Activated T-cell treated with anti-CD3 and anti-CD28 coated beads for 24 hours (primary cell): ENCODE results near the gene CDK19.
"Not testable (repeated sequence)": the region's sequence is repeated elsewhere in the genome, so short reads cannot be mapped to it uniquely, and the experiment has no call there.

Experiments used
- DNase-seq: peaks from one replicate; pipeline ENCODE4 v3.0.0-alpha.2; 2020; ENCODE audit warnings: low read depth

The CDK19 gene

DNA sequence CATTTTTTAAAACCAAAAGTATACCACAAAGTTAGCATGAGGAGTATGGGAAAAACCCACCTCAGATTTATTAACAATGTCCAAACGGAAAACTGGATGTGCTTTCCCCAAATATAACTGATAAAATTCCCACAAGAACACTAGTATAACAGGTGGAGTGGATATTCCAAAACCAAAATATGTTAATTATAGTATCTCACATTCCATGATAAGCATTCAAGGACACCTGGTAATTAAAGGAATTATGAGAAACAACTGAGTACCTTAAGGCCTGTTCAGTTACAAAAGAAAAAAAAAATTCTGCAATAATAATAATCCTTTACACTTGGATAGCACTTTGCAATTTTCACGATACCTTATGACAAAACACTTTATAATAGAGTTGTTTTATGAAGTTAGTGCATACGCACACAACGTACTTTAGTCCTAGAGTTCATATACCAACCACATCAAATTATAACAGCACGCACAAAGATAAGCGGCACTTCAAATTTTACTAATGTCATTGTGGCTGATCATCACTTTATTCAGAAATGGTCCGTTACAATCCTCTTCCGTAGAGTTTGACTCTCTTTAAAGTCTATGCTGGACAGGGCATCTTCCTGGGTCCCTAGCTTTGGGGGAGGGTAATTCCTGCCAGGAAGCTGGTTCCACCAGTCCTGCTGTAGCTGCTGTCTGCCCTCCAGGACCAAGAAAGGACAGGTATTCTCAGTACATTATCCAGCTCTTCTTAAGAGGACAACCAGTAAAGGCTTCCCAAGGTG is 1.7 kb downstream of the CDK19 start:
- DNase-seq: no peak

DNA sequence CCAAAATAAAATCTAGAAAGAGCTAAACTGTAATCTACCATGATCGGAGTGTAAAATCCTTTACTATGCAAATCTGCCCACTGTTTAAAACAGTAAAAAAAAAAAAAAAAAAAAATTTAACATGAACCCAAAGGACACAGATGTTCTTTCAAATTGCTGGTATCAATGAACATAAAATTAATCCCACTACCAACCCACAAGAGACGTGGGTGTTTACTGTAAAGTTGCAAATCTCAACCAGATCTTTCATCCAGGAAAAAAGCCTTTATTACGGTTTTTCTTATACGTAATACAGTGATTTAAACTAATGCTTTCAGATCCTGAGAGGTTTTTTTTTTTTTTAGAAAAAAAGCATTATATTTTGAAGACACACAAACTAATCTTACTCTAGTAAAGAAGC is 2.5 kb downstream of the CDK19 start:
- no peak for DNase-seq

- DNase-seq: no peak
Measured at GRCh38 chr6:110810896-110811586, 4.2 kb downstream of the CDK19 start.

GRCh38 chr6:110809792-110810191 is 5.5 kb downstream of the CDK19 start:
- DNase-seq: no peak

DNA sequence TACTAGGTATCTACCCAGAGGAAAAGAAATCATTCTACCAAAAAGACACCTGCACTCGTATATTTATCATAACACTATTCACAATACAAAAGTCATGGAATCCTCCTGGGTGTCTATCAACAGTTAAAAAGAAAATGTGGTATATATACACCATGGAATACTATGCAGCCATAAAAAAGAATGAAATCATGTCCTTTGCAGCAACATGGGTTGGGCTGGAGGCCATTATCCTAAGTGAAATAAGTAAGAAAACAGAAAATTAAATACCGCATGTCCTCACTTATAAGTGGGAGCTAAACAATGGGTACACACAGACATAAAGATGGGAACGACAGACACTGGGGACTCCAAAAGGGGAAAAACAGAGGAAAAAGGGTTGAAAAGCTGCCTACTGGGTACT is 13.1 kb downstream of the CDK19 start:
- not testable (repeated sequence) for DNase-seq

GRCh38 chr6:110800839-110801196 is 14.5 kb downstream of the CDK19 start:
- no peak for DNase-seq

- DNase-seq: no peak
Measured at GRCh38 chr6:110800196-110800838, 15.0 kb downstream of the CDK19 start.

- no peak for DNase-seq
Measured at GRCh38 chr6:110799655-110800054, 15.6 kb downstream of the CDK19 start.

DNA sequence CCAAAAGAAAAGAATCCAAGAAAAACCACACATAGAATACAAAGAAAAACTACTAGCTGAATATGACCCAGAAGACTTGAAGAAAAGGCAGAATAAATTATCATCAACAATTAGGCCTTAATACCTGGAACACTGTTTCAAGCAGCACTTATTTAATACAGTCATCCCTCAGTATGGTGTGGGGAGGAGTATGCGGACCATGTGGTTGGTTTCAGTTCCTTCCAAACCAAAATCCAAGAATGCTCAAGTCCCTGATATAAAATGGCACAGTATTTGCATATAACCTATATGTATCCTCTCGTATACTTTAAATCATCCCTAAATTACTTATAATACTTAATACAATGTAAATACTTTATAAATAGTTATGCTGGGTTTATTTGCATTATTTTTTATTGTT is 16.1 kb downstream of the CDK19 start:
- DNase-seq: no peak

- DNase-seq: no peak
Measured at GRCh38 chr6:110795271-110795670, 20.0 kb downstream of the CDK19 start.

GRCh38 chr6:110786696-110787095 is 28.6 kb downstream of the CDK19 start:
- DNase-seq: no peak

DNA sequence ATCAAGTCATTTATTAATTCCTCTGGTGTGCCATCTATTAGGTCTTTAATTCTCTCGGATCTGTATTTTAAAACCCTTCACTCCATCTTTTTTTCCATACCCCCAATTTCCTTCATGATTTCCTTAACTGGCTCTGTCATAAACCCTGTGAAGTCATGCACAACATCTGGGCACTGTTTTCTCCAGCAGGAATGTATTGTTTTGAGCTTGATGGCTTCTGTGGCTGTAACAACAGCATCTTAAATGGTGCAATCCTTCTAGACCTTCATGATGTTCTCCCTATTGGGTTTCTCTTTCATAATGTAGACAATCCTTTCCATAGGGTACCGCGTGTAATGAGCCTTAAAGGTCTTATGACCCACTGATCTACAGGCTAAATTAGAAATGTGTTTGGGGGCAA is 29.0 kb downstream of the CDK19 start:
- no peak for DNase-seq

DNA sequence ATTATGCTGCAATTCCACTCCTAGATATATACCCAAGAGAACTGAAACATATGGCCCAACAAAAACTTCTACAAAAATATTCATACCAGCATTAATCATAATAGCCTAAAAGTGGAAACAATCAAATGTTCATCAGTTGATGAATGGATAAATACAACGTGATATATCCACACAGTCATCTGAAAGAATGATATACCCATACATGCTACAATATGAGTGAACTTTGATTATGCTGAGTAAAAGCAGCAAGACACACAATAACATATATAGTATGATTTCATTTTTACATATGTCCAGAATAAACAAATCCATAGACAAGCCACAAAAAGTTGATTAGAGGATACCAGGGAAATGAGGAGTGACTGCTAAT is 30.7 kb downstream of the CDK19 start:
- DNase-seq: no peak

DNA sequence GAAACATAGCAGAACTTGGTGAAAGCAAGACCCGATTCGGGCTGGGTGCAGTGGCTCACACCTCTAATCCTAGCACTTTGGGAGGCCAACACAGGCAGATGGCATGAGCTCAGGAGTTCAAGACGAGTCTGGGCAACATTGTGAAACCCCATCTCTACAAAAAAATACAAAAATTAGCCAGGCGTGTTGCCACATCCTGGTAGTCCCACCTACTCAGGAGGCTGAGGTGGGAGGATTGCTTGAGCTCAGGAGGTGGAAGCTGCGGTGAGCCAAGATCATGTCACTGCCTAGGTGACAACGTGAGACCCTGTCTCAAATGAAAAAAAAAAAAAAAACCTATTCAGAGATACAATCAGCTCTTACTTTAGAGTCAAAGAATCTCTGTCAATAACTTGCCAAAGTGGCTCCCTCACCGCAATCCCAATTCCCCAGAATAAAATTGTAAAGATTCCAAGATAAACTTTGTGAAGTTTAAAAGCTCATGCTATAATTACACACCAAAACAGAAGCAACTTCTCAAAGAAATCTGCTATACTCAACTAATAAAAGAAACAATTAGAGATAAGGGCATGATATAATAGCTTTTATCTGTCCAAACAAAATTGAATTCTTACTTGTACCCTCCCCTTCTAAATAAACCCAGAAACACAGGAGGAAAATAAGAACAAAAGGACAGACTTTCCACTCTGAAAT is 33.6 kb downstream of the CDK19 start:
- no peak for DNase-seq

- no peak for DNase-seq
Measured at GRCh38 chr6:110778333-110778732, 36.9 kb downstream of the CDK19 start.

DNA sequence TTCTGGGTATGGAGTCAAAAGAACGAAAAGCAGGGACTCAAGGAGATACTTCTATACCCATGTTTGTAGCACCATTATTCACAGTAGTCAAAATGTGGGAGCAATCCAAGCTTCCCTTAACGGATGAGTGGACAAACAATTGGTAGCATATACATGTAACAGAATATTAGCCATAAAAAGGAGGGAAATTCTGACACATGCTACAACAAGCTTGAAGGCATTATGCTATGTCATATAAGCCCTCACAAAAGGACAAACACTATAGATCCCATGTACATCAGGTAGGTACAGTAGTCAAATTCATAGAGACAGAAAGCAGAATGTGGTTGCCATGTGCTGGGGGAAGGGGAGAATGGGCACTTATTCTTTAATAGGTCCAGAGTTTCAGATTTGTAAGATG is 37.6 kb downstream of the CDK19 start:
- no peak for DNase-seq

- DNase-seq: no peak
Measured at GRCh38 chr6:110776413-110776812, 38.9 kb downstream of the CDK19 start.

DNA sequence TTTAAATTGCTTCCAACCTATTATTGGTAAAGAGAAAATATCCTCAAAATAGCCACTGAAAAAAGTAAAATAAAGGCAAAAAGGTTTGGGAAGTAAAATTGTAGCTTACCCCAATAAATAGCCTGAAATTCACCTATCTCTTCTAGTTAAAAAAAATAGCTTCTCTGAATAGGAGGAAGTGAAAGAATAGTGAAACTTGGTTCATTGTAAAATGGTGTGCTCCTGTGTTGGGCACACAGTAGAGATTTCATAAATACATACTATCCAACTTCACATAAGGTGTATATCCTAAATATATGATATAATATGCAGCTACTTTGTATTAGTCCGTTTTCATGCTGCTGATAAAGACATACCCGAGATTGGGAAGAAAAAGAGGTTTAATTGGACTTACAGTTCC is 45.3 kb downstream of the CDK19 start:
- DNase-seq: no peak

DNA sequence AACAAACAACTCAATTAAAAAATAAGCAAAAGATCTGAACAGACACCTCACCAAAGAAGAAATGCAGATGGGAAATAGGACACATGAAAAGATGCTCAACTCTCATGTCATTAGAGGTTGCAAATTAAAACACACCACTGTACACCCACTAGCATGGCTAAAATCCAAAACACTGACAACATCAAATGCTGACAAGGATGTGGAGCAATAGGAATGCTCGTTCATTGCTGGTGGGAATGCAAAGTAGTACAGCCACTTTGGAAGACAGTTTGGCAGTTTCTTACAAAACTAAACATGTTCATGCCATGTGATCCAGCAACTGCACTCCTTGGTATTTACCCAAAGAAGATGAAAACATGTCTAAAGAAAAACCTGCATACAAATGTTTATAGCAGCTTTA is 47.2 kb downstream of the CDK19 start:
- no peak for DNase-seq

- no peak for DNase-seq
Measured at GRCh38 chr6:110761371-110761770, 53.9 kb downstream of the CDK19 start.

DNA sequence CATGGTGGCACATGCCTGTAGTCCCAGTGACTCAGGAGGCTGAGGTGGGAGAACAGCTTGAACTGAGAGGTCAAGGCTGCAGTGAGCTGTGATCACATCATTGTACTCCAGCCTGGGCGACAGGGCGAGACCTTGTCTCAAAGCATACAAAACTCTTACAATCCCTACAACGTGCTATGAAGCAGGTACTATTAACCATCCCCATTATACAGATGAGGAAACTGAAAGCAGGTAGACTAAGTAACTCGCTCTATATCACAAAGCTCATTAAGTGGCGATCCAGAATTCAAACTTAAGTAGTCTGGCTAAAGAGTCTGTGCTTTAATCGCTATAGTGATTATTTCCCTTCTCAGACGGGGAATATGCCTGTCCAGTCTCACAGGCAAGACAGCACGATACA is 54.7 kb downstream of the CDK19 start:
- DNase-seq: no peak

- not testable (repeated sequence) for DNase-seq
Measured at GRCh38 chr6:110760098-110760497, 55.2 kb downstream of the CDK19 start.

GRCh38 chr6:110757926-110758325 is 57.3 kb downstream of the CDK19 start:
- no peak for DNase-seq
